HG02852 (cell line): ENCODE results near the gene ZDHHC16.
"Not testable (repeated sequence)": the region's sequence is repeated elsewhere in the genome, so short reads cannot be mapped to it uniquely, and the experiment has no call there.

ENCODE experiments used
- ATAC-seq: cut with Tn5 transposase; IDR thresholded peaks from one replicate; pipeline ENCODE4 v1.9.1; 2021; ENCODE audit warnings: mild to moderate bottlenecking, moderate library complexity; ENCODE audit not compliant: unreplicated experiment

ZDHHC16 gene

DNA sequence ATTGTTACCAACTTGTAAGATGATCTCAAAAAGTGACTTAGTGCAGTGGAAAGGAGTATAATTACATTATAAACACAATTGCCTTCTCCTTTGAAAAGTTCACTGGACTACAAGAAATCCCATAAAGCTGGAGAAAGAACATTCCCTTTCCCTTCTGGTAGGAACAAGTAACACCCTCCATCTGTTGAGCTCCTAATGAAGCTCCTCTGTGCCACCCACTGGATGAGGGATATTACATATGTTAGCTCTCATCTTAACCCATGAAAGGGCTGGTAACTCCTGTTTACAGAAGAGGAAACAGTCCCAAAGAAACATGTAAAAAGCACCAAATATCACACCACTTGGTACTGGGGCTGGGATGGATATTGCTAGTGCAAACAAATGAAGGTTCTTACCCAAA is 11.9 kb upstream of the ZDHHC16 start:
- ATAC-seq: no peak

DNA sequence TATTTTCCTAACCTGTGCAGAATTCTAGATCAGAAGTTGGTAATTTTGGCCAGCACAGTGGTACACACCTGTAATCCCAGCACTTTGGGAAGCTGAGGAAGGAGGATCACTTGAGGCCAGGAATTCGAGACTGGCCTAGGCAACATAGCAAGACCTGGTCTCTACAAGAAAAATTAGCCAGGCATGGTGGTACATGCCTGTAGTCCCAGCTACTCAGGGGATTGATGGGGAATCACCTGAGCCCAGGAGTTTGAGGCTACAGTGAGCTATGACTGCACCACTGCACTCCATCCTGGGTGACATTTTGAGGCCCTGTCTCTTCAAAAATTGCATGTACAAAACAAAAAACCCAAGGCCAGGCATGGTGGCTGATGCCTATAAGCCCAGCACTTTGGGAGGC is 11.4 kb upstream of the ZDHHC16 start:
- no peak for ATAC-seq

GRCh38 chr10:97435211-97435610 is 10.8 kb upstream of the ZDHHC16 start:
- no peak for ATAC-seq

- ATAC-seq: no peak
These were observed 3.7 kb upstream of the ZDHHC16 start for GRCh38 chr10:97442277-97442676.

DNA sequence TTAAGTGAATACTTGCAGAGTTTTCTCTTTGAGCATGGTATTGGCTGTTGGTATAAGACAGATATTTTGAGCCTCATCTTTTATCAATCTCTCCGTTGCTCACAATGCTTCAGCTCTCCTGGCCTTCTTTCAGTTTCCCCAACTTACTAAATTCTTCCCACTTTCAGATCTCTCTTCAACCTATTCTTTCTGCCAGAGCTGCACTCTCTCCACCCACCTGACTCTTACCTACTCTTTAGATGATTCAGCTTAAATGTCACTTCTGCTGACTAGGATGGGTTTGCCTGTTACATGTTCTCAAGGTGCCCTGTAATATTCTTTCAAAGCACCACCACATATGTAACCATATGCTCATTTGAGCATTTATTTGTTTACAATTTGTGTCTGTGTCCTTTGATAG is 1.8 kb upstream of the ZDHHC16 start:
- ATAC-seq: no peak

DNA sequence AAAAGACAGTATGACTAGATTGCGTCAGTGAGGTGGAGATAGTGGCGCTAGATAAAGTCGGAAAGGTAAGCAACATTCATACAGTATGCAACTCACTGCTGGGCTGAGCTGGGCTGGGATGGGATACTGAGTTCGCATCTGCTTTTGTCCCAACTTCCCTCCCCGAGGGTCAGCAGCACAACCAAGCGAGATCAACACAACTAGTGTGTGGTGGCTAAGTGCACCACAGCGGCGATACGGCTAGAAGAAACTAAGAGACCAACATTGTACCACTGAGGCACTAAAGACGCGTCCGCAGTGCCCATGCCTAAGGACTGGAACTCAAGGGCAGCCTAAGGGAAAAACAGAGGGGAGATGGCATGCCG is 636 bp upstream of the ZDHHC16 start:
- ATAC-seq: no peak

GRCh38 chr10:97450828-97451227 is 4.9 kb downstream of the ZDHHC16 start:
- no peak for ATAC-seq

GRCh38 chr10:97451605-97452004 is 5.6 kb downstream of the ZDHHC16 start:
- no peak for ATAC-seq

DNA sequence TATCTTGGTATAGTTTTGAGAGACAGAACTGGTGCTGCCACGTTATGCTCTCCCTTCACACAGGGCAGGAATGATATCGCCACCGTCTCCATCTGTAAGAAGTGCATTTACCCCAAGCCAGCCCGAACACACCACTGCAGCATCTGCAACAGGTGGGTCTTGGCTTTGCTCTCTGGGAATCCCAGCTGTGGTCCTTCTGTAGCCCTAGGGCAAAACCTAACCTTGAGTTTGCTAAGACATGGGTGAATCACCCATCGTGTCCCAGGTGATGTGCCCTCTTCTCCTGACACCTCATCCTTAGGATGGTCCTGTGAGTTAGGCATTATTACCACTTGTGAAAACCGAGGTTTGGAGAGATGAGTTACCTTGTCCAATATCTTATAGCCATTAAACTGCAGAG is 6.4 kb downstream of the ZDHHC16 start:
- no peak for ATAC-seq

- ATAC-seq: no peak
These were observed 8.5 kb downstream of the ZDHHC16 start for GRCh38 chr10:97454330-97455036.

- ATAC-seq: no peak
These were observed 10.2 kb downstream of the ZDHHC16 start for GRCh38 chr10:97456034-97456685.

DNA sequence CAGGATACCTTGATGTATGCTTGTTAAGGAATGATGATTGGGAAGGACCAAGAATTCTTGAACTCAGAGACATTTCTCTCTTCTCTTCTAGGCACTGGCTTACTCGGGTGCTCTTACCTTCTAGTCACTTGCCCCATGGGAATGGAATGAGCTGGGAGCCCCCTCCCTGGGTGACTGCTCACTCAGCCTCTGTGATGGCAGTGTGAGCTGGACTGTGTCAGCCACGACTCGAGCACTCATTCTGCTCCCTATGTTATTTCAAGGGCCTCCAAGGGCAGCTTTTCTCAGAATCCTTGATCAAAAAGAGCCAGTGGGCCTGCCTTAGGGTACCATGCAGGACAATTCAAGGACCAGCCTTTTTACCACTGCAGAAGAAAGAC is 10.7 kb downstream of the ZDHHC16 start:
- ATAC-seq: no peak

- no peak for ATAC-seq
These were observed 13.1 kb downstream of the ZDHHC16 start for GRCh38 chr10:97459111-97459510.

- ATAC-seq: no peak
These were observed 14.0 kb downstream of the ZDHHC16 start for GRCh38 chr10:97459933-97460332.

- no peak for ATAC-seq
These were observed 16.3 kb downstream of the ZDHHC16 start for GRCh38 chr10:97462309-97462708.

- no peak for ATAC-seq
These were observed 17.6 kb downstream of the ZDHHC16 start for GRCh38 chr10:97463363-97464132.

GRCh38 chr10:97464226-97464625 is 18.3 kb downstream of the ZDHHC16 start:
- no peak for ATAC-seq

- no peak for ATAC-seq
These were observed 20.0 kb downstream of the ZDHHC16 start for GRCh38 chr10:97465982-97466381.

GRCh38 chr10:97466755-97467154 is 20.8 kb downstream of the ZDHHC16 start:
- no peak for ATAC-seq

GRCh38 chr10:97468162-97468561 is 22.2 kb downstream of the ZDHHC16 start:
- ATAC-seq: no peak

DNA sequence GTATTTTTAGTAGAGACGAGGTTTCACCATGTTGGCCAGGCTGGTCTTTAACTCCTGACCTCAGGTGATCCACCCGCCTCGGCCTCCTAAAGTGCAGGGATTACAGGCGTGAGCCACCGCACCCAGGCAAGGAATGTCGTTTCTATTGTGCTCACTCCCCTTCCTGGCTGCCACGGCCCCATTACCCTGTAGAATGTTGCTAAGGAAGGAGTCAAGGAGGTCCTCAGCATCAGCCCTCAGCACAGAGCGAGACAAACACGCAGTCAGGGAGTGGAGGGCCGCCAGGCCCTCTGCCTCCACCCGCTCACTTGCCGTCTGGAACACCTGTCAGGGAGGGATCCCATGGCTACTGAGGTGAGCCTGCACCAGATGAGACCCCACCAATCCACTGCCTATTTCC is 22.8 kb downstream of the ZDHHC16 start:
- ATAC-seq: not testable (repeated sequence)

DNA sequence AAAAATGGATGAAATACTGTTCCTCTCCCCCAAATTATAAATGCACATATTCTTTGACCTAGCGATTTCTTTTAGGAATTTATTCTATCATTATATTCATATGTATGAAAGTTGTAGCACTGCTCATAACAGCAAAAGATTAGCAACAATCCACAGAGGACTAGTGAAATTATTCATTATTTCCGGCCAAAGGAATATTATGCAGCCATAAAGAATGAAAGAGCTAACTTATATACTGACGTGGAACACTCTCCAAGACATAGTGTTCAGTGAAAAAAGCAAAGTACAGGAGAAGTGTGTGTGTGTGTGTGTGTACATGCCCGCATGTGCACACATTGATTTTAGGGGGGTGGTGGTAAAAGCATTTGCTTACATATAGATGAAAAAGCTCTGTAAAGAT is 28.9 kb downstream of the ZDHHC16 start:
- no peak for ATAC-seq
